Thoracic aorta (tissue), 2 donors: ENCODE data around the gene RGS10. TPM values are rescaled to one million over a fixed set of nuclear protein-coding genes. Genes with fewer than 3 reads are reported as not detected.

Experiments
- ATAC-seq: fragments of 150-250 bp; one replicate; pipeline ENCODE4 v1.8.0; 2017; ENCODE audit warnings: low read depth; ENCODE audit not compliant: insufficient number of reproducible peaks, low FRiP score
- DNase-seq: peaks from one replicate; pipeline ENCODE4 v3.0.0-alpha.2; 2020; ENCODE audit warnings: low spot score
- H3K27ac ChIP-seq, 2 donors: fragments of 200-600 bp; sonication (generic); 1 replicate in 1 of 2; 2 replicates in 1 of 2; pipeline ENCODE4 v1.5.1; 2016; ENCODE audit warnings: mild to moderate bottlenecking in 2 of 2, moderate library complexity in 2 of 2
- H3K27me3 ChIP-seq: fragments of 200-600 bp; sonication (generic); replicated peaks from 2 replicates; pipeline ENCODE4 v1.6.0; 2016; ENCODE audit warnings: mild to moderate bottlenecking; ENCODE audit not compliant: insufficient read depth
- H3K36me3 ChIP-seq: fragments of 200-600 bp; sonication (generic); one replicate; pipeline ENCODE4 v1.5.1; 2016
- H3K4me1 ChIP-seq, 2 donors: fragments of 200-600 bp; sonication (generic); 1 replicate in 1 of 2; 2 replicates in 1 of 2; pipeline versions ENCODE4 v1.5.1 to v1.6.0; 2016; ENCODE audit warnings: low read depth in 2 of 2, mild to moderate bottlenecking in 1 of 2; ENCODE audit not compliant: control insufficient read depth in 1 of 2
- H3K4me3 ChIP-seq: fragments of 200-600 bp; sonication (generic); 2 replicates; pipeline ENCODE4 v1.5.1; 2016; ENCODE audit warnings: mild to moderate bottlenecking
- H3K9me3 ChIP-seq: fragments of 200-600 bp; sonication (generic); 2 replicates; pipeline ENCODE4 v1.5.1; 2016
- CTCF ChIP-seq: fragments of 200-600 bp; sonication (generic); IDR thresholded peaks from one replicate; pipeline ENCODE4 v1.5.1; 2019; ENCODE audit warnings: antibody characterized with exemption
- total RNA-seq, 2 donors: library from RNA; depleted of rRNA; stranded (reverse); fragments of >200 nt; gene quantifications; one replicate each; pipeline versions ENCODE4 v1.1.0 to v1.2.3, GENCODE V29; 2016

The RGS10 gene
- total RNA-seq, 2 donors from 2014 or later, result 33.2 to 37.1 TPM

- no peak for DNase-seq
- Histone ChIP-seq H3K27ac (no peak overlapping the region), H3K4me3 (no peak overlapping the region), H3K36me3 (peaks cover 3% of the 10 kb centered on the region), H3K9me3 (no peaks in the 10 kb centered on the region), H3K27me3 (no peaks in the 10 kb centered on the region), H3K4me1 (peaks cover 3 to 23% of the 10 kb centered on the region in 2 donors)
- TF ChIP-seq CTCF, result no peak
- no peak for ATAC-seq
Measured at GRCh38 chr10:119526621-119527592, 15.6 kb downstream of the RGS10 start.

- peaks cover 3% of the 10 kb centered on the region for H3K36me3 ChIP-seq
- no peak for ATAC-seq
- no peak for DNase-seq
- H3K4me1 ChIP-seq, result peaks cover 3 to 16% of the 10 kb centered on the region in 2 donors
- H3K4me3 ChIP-seq, result no peak overlapping the region
- H3K9me3 ChIP-seq, result no peaks in the 10 kb centered on the region
- no peak for TF ChIP-seq CTCF
- H3K27me3 ChIP-seq, result no peaks in the 10 kb centered on the region
- no peak overlapping the region for H3K27ac ChIP-seq
Measured at GRCh38 chr10:119526149-119526548, 16.4 kb downstream of the RGS10 start.

- H3K27me3 ChIP-seq, result no peaks in the 10 kb centered on the region
- TF ChIP-seq CTCF, result no peak
- no peaks in the 10 kb centered on the region for H3K9me3 ChIP-seq
- DNase-seq, result no peak
- no peak overlapping the region for H3K4me3 ChIP-seq
- peaks cover 3 to 8% of the 10 kb centered on the region in 2 donors for H3K4me1 ChIP-seq
- H3K27ac ChIP-seq, result no peak overlapping the region
- ATAC-seq, result no peak
- peaks cover 3% of the 10 kb centered on the region for H3K36me3 ChIP-seq
Measured at GRCh38 chr10:119525116-119525515, 17.4 kb downstream of the RGS10 start.

GRCh38 chr10:119524720-119525070 is 17.8 kb downstream of the RGS10 start:
- no peak for ATAC-seq
- no peak overlapping the region for H3K4me3 ChIP-seq

More at GRCh38 chr10:119524720-119525070, 17.8 kb downstream of the RGS10 start:
- no peaks in the 10 kb centered on the region for H3K27me3 ChIP-seq
- DNase-seq, result no peak
- TF ChIP-seq CTCF, result no peak
- peaks cover 3 to 8% of the 10 kb centered on the region in 2 donors for H3K4me1 ChIP-seq
- peaks cover 3% of the 10 kb centered on the region for H3K36me3 ChIP-seq
- H3K27ac ChIP-seq, result no peak overlapping the region
- no peaks in the 10 kb centered on the region for H3K9me3 ChIP-seq
